ENCODE measurements around the gene ZNF575.

Gene ZNF575

DNA sequence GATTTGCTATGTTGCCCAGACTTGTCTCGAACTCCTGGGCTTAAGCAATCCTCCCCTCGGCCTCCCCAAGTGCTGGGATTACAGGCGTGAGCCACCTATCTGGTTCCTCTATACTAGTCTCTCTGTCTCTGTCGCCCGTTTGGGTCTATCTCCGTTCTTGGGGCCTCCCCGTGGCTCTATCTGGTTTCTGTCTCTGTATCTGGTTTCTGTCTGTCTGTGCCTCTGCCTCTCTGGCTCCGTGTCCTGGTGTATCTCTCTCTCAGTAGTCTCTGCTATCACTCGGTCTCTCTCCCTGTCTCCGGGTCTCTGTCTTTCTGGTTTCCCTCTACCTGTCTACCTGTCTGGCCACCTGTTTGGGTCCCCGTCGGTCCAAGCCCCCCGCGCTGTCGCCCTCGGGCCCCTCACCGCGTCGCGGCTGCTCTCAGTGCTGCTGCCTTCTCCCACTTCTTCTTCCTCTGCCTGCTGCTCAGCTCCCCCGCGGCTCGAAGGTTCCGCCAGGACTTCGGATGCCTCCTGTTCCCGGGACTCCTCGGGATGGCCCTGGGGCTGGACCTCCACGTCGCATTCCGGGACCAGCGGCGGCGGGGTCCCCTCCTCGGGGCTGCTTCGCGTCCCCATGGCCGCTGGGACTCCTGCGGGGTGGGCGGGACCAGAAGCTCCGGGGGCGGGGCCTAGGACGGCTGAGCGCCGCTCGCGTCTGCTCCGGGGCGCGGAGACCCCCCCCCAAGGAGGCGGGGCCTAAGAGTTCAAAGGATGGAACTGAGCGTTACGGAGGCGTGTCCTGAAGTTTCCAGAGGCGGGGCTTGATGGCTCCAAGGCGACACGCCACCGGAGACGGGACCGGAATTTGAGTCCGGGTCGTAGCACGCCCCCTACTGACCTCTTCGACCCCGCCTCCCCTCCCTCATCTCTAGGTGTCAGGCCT lies 29.2 kb upstream of the ZNF575 start (continued):
- 0 out of 2 replicates have a peak, but pooled peaks have one; percentile 10 for TF ChIP-seq FEZF1 (tag by site-specific recombination; IDR thresholded peaks at IDR 0.05)
- TF ChIP-seq ZBTB48 (tag by site-specific recombination; IDR thresholded peaks at IDR 0.05) = peak; percentile 62; the same call in 1 of the 2 replicates
- peak; percentile 56; the same call in 1 of the 2 replicates for TF ChIP-seq IKZF3 (tag by site-specific recombination; IDR thresholded peaks at IDR 0.05)
- peak; percentile 96 for TF ChIP-seq CTCF (tag by site-specific recombination; IDR thresholded peaks at IDR 0.05)
- peak; percentile 96 for TF ChIP-seq SP2 (tag by site-specific recombination; IDR thresholded peaks at IDR 0.05)
- peak; percentile 60; the same call in 1 of the 2 replicates for TF ChIP-seq ZNF76 (tag by site-specific recombination; IDR thresholded peaks at IDR 0.05; ENCODE audit: borderline replicate concordance, low read depth)
- no peak for TF ChIP-seq ZNF544 (tag by site-specific recombination; IDR thresholded peaks at IDR 0.05)
- TF ChIP-seq ZFP37 (tag by site-specific recombination; IDR thresholded peaks at IDR 0.05) = peak; percentile 75; the same call in 1 of the 2 replicates
- TF ChIP-seq BCL11A (tag by site-specific recombination; IDR thresholded peaks at IDR 0.05; ENCODE audit: low read depth) = peak; percentile 36; the same call in 1 of the 2 replicates
- TF ChIP-seq ZXDB (tag by site-specific recombination; IDR thresholded peaks at IDR 0.05) = no peak; the same call in 1 of the 2 replicates
- TF ChIP-seq ZNF324 (tag by site-specific recombination; IDR thresholded peaks at IDR 0.05) = no peak; the same call in 1 of the 2 replicates
- TF ChIP-seq ZEB2 (tag by site-specific recombination; IDR thresholded peaks at IDR 0.05) = peak; percentile 98
- 0 out of 2 replicates have a peak, but pooled peaks have one; percentile 1 for TF ChIP-seq ZNF623 (tag by site-specific recombination; IDR thresholded peaks at IDR 0.05)
- 0 out of 2 replicates have a peak, but pooled peaks have one; percentile 17 for TF ChIP-seq INSM2 (tag by site-specific recombination; IDR thresholded peaks at IDR 0.05)
- no peak for TF ChIP-seq ZNF529 (tag by site-specific recombination; IDR thresholded peaks at IDR 0.05; ENCODE audit: insufficient replicate concordance)
- no peak for TF ChIP-seq ZNF48 (tag by site-specific recombination; IDR thresholded peaks at IDR 0.05)
- no peak for TF ChIP-seq TRIM28 (IDR thresholded peaks at IDR 0.05; ENCODE audit: borderline replicate concordance, low read length)
- TF ChIP-seq YY2 (tag by site-specific recombination; IDR thresholded peaks at IDR 0.05) = 0 out of 2 replicates have a peak, but pooled peaks have one; percentile 61

DNA sequence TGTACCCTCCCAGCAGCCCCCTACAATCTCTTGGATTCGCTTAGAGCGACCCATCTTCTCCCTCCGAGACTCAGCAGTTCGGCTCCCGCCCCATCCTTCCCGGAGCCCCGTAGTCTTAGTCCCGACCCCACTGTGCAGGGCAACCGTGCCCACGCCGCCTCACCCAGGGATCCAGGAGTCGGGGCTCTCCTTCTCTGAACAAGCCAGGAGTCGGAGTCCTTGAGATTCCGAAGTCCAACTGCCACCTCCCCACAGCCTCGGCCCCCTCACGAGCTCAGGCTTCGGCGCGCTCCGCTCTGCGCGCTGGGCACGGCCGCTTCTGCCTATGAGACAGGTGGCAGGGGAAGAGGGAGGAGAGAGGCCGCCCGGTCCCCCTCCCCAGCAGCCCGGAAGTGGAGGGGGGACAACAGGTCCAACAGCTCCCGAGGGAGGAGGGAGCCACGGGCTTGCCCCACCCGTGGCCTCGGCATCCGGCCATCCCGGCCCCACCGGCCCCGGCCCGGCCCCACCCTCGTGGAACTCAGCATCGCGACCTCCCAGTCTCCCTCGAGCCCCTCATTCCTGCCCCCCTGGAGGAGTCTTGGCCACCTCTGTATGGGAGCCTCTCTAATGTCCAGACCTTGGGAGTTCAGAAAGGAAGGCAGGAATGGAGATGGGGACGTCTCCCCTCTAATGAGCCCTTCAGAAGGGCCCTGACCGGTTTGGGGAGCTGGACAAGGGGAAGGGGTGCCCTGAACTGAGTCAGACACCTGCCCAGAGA lies 28.4 kb upstream of the ZNF575 start, which contains the start of gene PHLDB3:
Gene PHLDB3, minus strand, starts transcription at position 321 of the 760 bp plus-strand sequence. CDS start 628 bp downstream, outside the sequence.
- peaks cover 12 to 24% of the 10 kb centered on the region in 2 experiments; a peak in 2 of 3 replicates for H3K36me3 ChIP-seq (ENCODE audit: control insufficient read depth in 2 of 2, insufficient read depth in 1 of 2, low read length in 2 of 2)
- no peaks in the 10 kb centered on the region for H3K9me3 ChIP-seq (ENCODE audit: control insufficient read depth, insufficient read depth, low read depth, low read length)
- POLR2A ChIA-PET = interaction anchor here (0.9 to 2.2 kb wide), 21 partner anchors 9 to 164 kb away, joined by 3 to 22 read pairs (median 7); partner anchors contain the start of genes IRGQ, ZNF575 and ZNF576
- H3K4me1 ChIP-seq (ENCODE audit: control insufficient read depth, insufficient read depth, low read length) = peaks cover 15% of the 10 kb centered on the region; the same call in 1 of the 2 replicates
- peak within 1 kb of the TSS; percentile 78 for H3K4me3 ChIP-seq (ENCODE audit: low read depth, low read length)
- CTCF ChIA-PET = interaction anchor here (0.6 to 11.9 kb wide), 16 partner anchors 9 to 1654 kb away, joined by 3 to 97 read pairs (median 5); no protein-coding TSS in a partner anchor
- peak within 1 kb of the TSS; percentile 77 for H3K27ac ChIP-seq (ENCODE audit: extremely low read depth, low read depth, low read length)
- TF ChIP-seq HOXC10 (CRISPR knock-in tag; IDR thresholded peaks at IDR 0.05) (no peak), ZNF660 (tag by site-specific recombination; IDR thresholded peaks at IDR 0.05) (no peak), WT1 (tag by site-specific recombination; IDR thresholded peaks at IDR 0.05) (peak; percentile 58; the same call in 1 of the 2 replicates), ZNF626 (tag by site-specific recombination; IDR thresholded peaks at IDR 0.05) (no peak), EGR2 (tag by site-specific recombination; IDR thresholded peaks at IDR 0.05; ENCODE audit: low read depth) (no peak), ZNF664 (tag by site-specific recombination; IDR thresholded peaks at IDR 0.05) (no peak), SETDB1 (IDR thresholded peaks at IDR 0.05; ENCODE audit: insufficient read length, low read length) (no peak), ZNF596 (tag by site-specific recombination; IDR thresholded peaks at IDR 0.05) (no peak), ZNF24 (tag by site-specific recombination; IDR thresholded peaks at IDR 0.05) (peak; percentile 56; the same call in 1 of the 2 replicates), ZNF394 (tag by site-specific recombination; IDR thresholded peaks at IDR 0.05; ENCODE audit: borderline replicate concordance) (no peak)
- TF ChIP-seq, protein P1, sequence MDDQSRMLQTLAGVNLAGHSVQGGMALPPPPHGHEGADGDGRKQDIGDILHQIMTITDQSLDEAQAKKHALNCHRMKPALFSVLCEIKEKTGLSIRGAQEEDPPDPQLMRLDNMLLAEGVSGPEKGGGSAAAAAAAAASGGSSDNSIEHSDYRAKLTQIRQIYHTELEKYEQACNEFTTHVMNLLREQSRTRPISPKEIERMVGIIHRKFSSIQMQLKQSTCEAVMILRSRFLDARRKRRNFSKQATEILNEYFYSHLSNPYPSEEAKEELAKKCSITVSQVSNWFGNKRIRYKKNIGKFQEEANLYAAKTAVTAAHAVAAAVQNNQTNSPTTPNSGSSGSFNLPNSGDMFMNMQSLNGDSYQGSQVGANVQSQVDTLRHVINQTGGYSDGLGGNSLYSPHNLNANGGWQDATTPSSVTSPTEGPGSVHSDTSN (CRISPR knock-in tag; IDR thresholded peaks at IDR 0.05) = no peak
- TF ChIP-seq, protein P2, sequence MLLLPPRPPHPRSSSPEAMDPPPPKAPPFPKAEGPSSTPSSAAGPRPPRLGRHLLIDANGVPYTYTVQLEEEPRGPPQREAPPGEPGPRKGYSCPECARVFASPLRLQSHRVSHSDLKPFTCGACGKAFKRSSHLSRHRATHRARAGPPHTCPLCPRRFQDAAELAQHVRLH (tag by site-specific recombination; IDR thresholded peaks at IDR 0.05) = no peak

Data from HEK293 (cell line).